ENCODE measurements around the gene FBLN2.

FBLN2 gene

GRCh38 chr3:13571831-13572750 lies 23.2 kb downstream of the FBLN2 start:
- Histone ChIP-seq H3K79me1 (replicated peaks; ENCODE audit: low read length, poor library complexity, severe bottlenecking) (no peaks in the 10 kb centered on the region), H3K9me3 (ENCODE audit: control insufficient read depth, low read length) (no peaks in the 10 kb centered on the region), H3K4me2 (ENCODE audit: low read length, poor library complexity, severe bottlenecking) (no peak overlapping the region), H2BK5ac (ENCODE audit: low read depth, low read length, poor library complexity, severe bottlenecking) (no peak overlapping the region), H2AK5ac (ENCODE audit: low read length, severe bottlenecking) (no peak overlapping the region), H3K4ac (ENCODE audit: low read depth in 1 of 2, low read length in 2 of 2) (no peak overlapping the region), H3K36me3 (ENCODE audit: control insufficient read depth in 1 of 2, insufficient read depth in 2 of 2, low read depth in 1 of 2, low read length in 2 of 2) (peaks cover 0 to 32% of the 10 kb centered on the region in 2 experiments), H3K27me3 (ENCODE audit: control insufficient read depth in 1 of 2, insufficient read depth in 1 of 2, low read length in 2 of 2) (peaks cover 0 to 19% of the 10 kb centered on the region in 2 experiments), H2BK15ac (ENCODE audit: low read depth, poor library complexity, severe bottlenecking) (no peak overlapping the region), H3K14ac (ENCODE audit: low read length in 2 of 2) (no peak overlapping the region), H3K4me1 (ENCODE audit: control insufficient read depth, insufficient read depth, low read depth, low read length) (peaks cover 22% of the 10 kb centered on the region), H4K8ac (ENCODE audit: low read length) (no peak overlapping the region), H3K27ac (ENCODE audit: low read length, poor library complexity, severe bottlenecking) (no peak overlapping the region), H3K23ac (ENCODE audit: low read length in 2 of 2) (no peak overlapping the region), H4K91ac (ENCODE audit: low read length) (no peak overlapping the region), H2BK120ac (ENCODE audit: low read depth, low read length) (no peak overlapping the region), H3K4me3 (ENCODE audit: insufficient read depth in 1 of 2, low read depth in 1 of 2, low read length in 2 of 2) (no peak overlapping the region), H3K18ac (ENCODE audit: low read depth in 1 of 2, low read length in 2 of 2) (no peak overlapping the region), H2AFZ (ENCODE audit: low read depth, low read length) (no peak overlapping the region), H2BK12ac (ENCODE audit: low read length in 2 of 2) (no peak overlapping the region), H3K9ac (ENCODE audit: low read length) (peak overlapping the region; percentile 18)
- 92% methylated on average over 18 of the region's 18 CpGs for WGBS
- DNase-seq = no peak

- Histone ChIP-seq H3K23ac (ENCODE audit: low read length in 2 of 2) (no peak overlapping the region), H3K4me3 (ENCODE audit: insufficient read depth in 1 of 2, low read depth in 1 of 2, low read length in 2 of 2) (no peak overlapping the region), H4K91ac (ENCODE audit: low read length) (no peak overlapping the region), H2AK5ac (ENCODE audit: low read length, severe bottlenecking) (no peak overlapping the region), H2BK12ac (ENCODE audit: low read length in 2 of 2) (no peak overlapping the region), H3K27ac (ENCODE audit: low read length, poor library complexity, severe bottlenecking) (no peak overlapping the region), H3K4me1 (ENCODE audit: control insufficient read depth, insufficient read depth, low read depth, low read length) (peaks cover 22% of the 10 kb centered on the region), H3K36me3 (ENCODE audit: control insufficient read depth in 1 of 2, insufficient read depth in 2 of 2, low read depth in 1 of 2, low read length in 2 of 2) (peaks cover 0 to 32% of the 10 kb centered on the region in 2 experiments), H2AFZ (ENCODE audit: low read depth, low read length) (no peak overlapping the region), H3K9ac (ENCODE audit: low read length) (no peak overlapping the region), H3K18ac (ENCODE audit: low read depth in 1 of 2, low read length in 2 of 2) (no peak overlapping the region), H2BK15ac (ENCODE audit: low read depth, poor library complexity, severe bottlenecking) (no peak overlapping the region), H3K4me2 (ENCODE audit: low read length, poor library complexity, severe bottlenecking) (no peak overlapping the region), H4K8ac (ENCODE audit: low read length) (no peak overlapping the region), H2BK120ac (ENCODE audit: low read depth, low read length) (no peak overlapping the region), H3K27me3 (ENCODE audit: control insufficient read depth in 1 of 2, insufficient read depth in 1 of 2, low read length in 2 of 2) (peaks cover 0 to 18% of the 10 kb centered on the region in 2 experiments), H2BK5ac (ENCODE audit: low read depth, low read length, poor library complexity, severe bottlenecking) (no peak overlapping the region), H3K79me1 (replicated peaks; ENCODE audit: low read length, poor library complexity, severe bottlenecking) (no peaks in the 10 kb centered on the region), H3K9me3 (ENCODE audit: control insufficient read depth, low read length) (no peaks in the 10 kb centered on the region), H3K4ac (ENCODE audit: low read depth in 1 of 2, low read length in 2 of 2) (no peak overlapping the region), H3K14ac (ENCODE audit: low read length in 2 of 2) (no peak overlapping the region)
- DNase-seq = no peak
- 82% methylated on average over 11 of the region's 11 CpGs for WGBS
These were observed 24.1 kb downstream of the FBLN2 start for GRCh38 chr3:13572926-13573623.

- Histone ChIP-seq H3K27ac (ENCODE audit: low read length, poor library complexity, severe bottlenecking) (no peak overlapping the region), H3K14ac (ENCODE audit: low read length in 2 of 2) (no peak overlapping the region), H2BK12ac (ENCODE audit: low read length in 2 of 2) (no peak overlapping the region), H3K4me3 (ENCODE audit: insufficient read depth in 1 of 2, low read depth in 1 of 2, low read length in 2 of 2) (no peak overlapping the region), H3K9ac (ENCODE audit: low read length) (peak overlapping the region; percentile 58), H2BK120ac (ENCODE audit: low read depth, low read length) (no peak overlapping the region), H3K4me2 (ENCODE audit: low read length, poor library complexity, severe bottlenecking) (no peak overlapping the region), H3K18ac (ENCODE audit: low read depth in 1 of 2, low read length in 2 of 2) (peak overlapping the region in 1 of 2 experiments; percentile 25), H3K4me1 (ENCODE audit: control insufficient read depth, insufficient read depth, low read depth, low read length) (peaks cover 22% of the 10 kb centered on the region), H2AK5ac (ENCODE audit: low read length, severe bottlenecking) (no peak overlapping the region), H3K79me1 (replicated peaks; ENCODE audit: low read length, poor library complexity, severe bottlenecking) (no peaks in the 10 kb centered on the region), H3K36me3 (ENCODE audit: control insufficient read depth in 1 of 2, insufficient read depth in 2 of 2, low read depth in 1 of 2, low read length in 2 of 2) (peaks cover 0 to 36% of the 10 kb centered on the region in 2 experiments), H2AFZ (ENCODE audit: low read depth, low read length) (no peak overlapping the region), H3K23ac (ENCODE audit: low read length in 2 of 2) (peak overlapping the region in 1 of 2 experiments; percentile 56), H4K8ac (ENCODE audit: low read length) (no peak overlapping the region), H3K9me3 (ENCODE audit: control insufficient read depth, low read length) (no peaks in the 10 kb centered on the region), H2BK15ac (ENCODE audit: low read depth, poor library complexity, severe bottlenecking) (no peak overlapping the region), H3K27me3 (ENCODE audit: control insufficient read depth in 1 of 2, insufficient read depth in 1 of 2, low read length in 2 of 2) (peaks cover 0 to 6% of the 10 kb centered on the region in 2 experiments), H4K91ac (ENCODE audit: low read length) (no peak overlapping the region), H2BK5ac (ENCODE audit: low read depth, low read length, poor library complexity, severe bottlenecking) (no peak overlapping the region), H3K4ac (ENCODE audit: low read depth in 1 of 2, low read length in 2 of 2) (no peak overlapping the region)
- WGBS = 79% methylated on average over 18 of the region's 18 CpGs
- DNase-seq = no peak
These were observed 25.3 kb downstream of the FBLN2 start for GRCh38 chr3:13574083-13574797.

Measured in mesenchymal stem cell (in vitro differentiated cells and primary cell).